HS-27A (cell line): Measurements from ENCODE around the gene HES4.
"Not testable (repeated sequence)": the region's sequence is repeated elsewhere in the genome, so short reads cannot be mapped to it uniquely, and the experiment has no call there.

ENCODE experiments used
- DNase-seq: peaks from one replicate; pipeline ENCODE4 v3.0.0-alpha.2; 2012; ENCODE audit warnings: low read depth, missing footprints

Gene HES4

GRCh38 chr1:978835-979743 lies 20.8 kb downstream of the HES4 start:
- no peak for DNase-seq

GRCh38 chr1:978069-978834 lies 21.6 kb downstream of the HES4 start:
- DNase-seq = no peak

- DNase-seq = not testable (repeated sequence)
Observed at GRCh38 chr1:976791-977190, 23.1 kb downstream of the HES4 start.

- DNase-seq = no peak
Observed at GRCh38 chr1:975896-976683, 23.8 kb downstream of the HES4 start.

GRCh38 chr1:975365-975764 lies 24.5 kb downstream of the HES4 start:
- DNase-seq = no peak

GRCh38 chr1:974687-975328 lies 25.1 kb downstream of the HES4 start:
- no peak for DNase-seq

- no peak for DNase-seq
Observed at GRCh38 chr1:974293-974640, 25.6 kb downstream of the HES4 start.

GRCh38 chr1:973459-974292 lies 26.2 kb downstream of the HES4 start:
- DNase-seq = no peak

GRCh38 chr1:972726-973458 lies 27.0 kb downstream of the HES4 start:
- no peak for DNase-seq

- no peak for DNase-seq
Observed at GRCh38 chr1:971751-972506, 28.0 kb downstream of the HES4 start.

GRCh38 chr1:970973-971730 lies 28.7 kb downstream of the HES4 start:
- DNase-seq = no peak

GRCh38 chr1:970242-970972 lies 29.5 kb downstream of the HES4 start:
- DNase-seq = no peak

GRCh38 chr1:969260-969855 lies 30.5 kb downstream of the HES4 start:
- no peak for DNase-seq

- no peak for DNase-seq
Observed at GRCh38 chr1:967466-968343, 32.2 kb downstream of the HES4 start.

GRCh38 chr1:966704-967300 lies 33.1 kb downstream of the HES4 start:
- DNase-seq = no peak

GRCh38 chr1:966135-966703 lies 33.7 kb downstream of the HES4 start, which contains the start of gene PLEKHN1:
PLEKHN1 (plus strand) TSS chr1:966482; CDS start chr1:966532, 50 bp downstream.
- no peak for DNase-seq
